ENCODE results near the gene TLR8. TPM values are rescaled to one million over a fixed set of nuclear protein-coding genes. Genes with fewer than 3 reads are reported as not detected.
A peak's percentile ranks its signal among the peaks of the same experiment; 100 is the strongest.

TLR8 gene
- total RNA-seq, 2 experiments from 2014 or later: not detected

DNA sequence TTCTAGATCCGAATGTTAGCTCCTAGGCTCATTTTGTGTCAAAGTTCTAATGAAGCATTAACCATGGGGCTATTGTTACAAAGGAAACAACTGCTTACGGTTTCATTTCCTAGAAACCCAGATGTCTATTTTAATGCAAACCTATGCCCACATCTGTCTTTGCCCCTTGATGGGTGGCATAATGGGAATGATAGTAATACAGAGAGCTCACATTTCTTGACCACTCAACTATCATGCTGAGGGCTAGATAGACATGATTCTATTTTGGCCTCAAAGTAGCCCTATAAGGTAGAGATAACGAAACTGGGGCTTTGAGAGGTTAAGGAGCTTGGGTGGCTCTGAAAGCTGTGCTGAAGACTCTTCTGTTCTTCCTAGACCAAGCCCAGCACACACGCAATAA lies 37.7 kb upstream of the TLR8 start:
- Histone ChIP-seq H4K20me1 (ENCODE audit: insufficient read depth, low read length) (no peaks in the 10 kb centered on the region), H2AFZ (ENCODE audit: low read length) (no peak overlapping the region), H3K36me3 (ENCODE audit: insufficient read depth, low read length) (peaks cover 28% of the 10 kb centered on the region), H3K9me3 (ENCODE audit: low read length) (no peaks in the 10 kb centered on the region; the same call in 1 of the 2 replicates), H3K27ac (ENCODE audit: low read depth, low read length, poor library complexity, severe bottlenecking) (peak overlapping the region; percentile 90), H3K4me3 (ENCODE audit: low read depth, low read length, poor library complexity, severe bottlenecking) (peak overlapping the region; percentile 67), H3K79me2 (ENCODE audit: insufficient read depth, low read depth, low read length) (peaks cover 44% of the 10 kb centered on the region; the same call in 1 of the 2 replicates), H3K4me1 (ENCODE audit: insufficient read depth, low read length, poor library complexity, severe bottlenecking) (peaks cover 77% of the 10 kb centered on the region), H3K9me2 (ENCODE audit: insufficient read depth, low read length) (no peaks in the 10 kb centered on the region), H3K4me2 (ENCODE audit: low read length) (peak overlapping the region; percentile 67)
- no TSS peak for BruUV-seq (replicated peaks)
- intact Hi-C loops (cut with micrococcal nuclease; ENCODE audit: unreplicated experiment): loop anchor here (1.0 to 10.0 kb wide), 3 partner anchors 24 to 216 kb away; no protein-coding TSS in a partner anchor
- CTCF ChIA-PET (ENCODE audit: unreplicated experiment): no interaction called here
- POLR2A ChIA-PET: interaction anchor here (0.6 to 2.7 kb wide), 3 partner anchors 15 to 29 kb away, joined by 3 to 12 read pairs (median 3); no protein-coding TSS in a partner anchor
- peak; percentile 38 for DNase-seq (ENCODE audit: low spot score)
- TF ChIP-seq CTCF (conservative IDR thresholded peaks at IDR 0.05; ENCODE audit: low read length) (no peak), EZH2phosphoT487 (IDR thresholded peaks at IDR 0.05; ENCODE audit: borderline replicate concordance, low read depth, low read length) (no peak)

DNA sequence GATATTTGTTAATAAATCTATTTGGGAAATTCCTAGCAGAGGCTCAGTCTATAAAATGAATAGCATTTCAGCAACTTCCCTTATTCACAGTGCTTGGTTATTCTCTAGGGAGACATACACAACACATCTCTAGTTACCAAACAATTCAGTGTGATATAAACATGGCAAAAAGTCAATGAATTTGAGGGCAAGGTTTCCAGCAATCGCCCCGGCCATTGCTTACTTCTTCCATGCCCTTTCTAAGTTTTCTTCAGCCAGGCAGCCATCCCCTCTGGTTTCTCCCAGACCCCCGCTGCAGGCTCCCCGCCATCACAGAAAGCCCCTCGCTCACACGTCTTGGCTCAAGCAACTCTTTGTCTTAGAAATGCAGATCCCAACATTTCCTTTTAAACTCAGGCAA lies 35.2 kb upstream of the TLR8 start:
- Histone ChIP-seq H4K20me1 (ENCODE audit: insufficient read depth, low read length) (no peaks in the 10 kb centered on the region), H2AFZ (ENCODE audit: low read length) (no peak overlapping the region), H3K4me3 (ENCODE audit: low read depth, low read length, poor library complexity, severe bottlenecking) (no peak overlapping the region), H3K4me1 (ENCODE audit: insufficient read depth, low read length, poor library complexity, severe bottlenecking) (peaks cover 74% of the 10 kb centered on the region), H3K9me2 (ENCODE audit: insufficient read depth, low read length) (no peaks in the 10 kb centered on the region), H3K79me2 (ENCODE audit: insufficient read depth, low read depth, low read length) (peaks cover 47% of the 10 kb centered on the region; the same call in 1 of the 2 replicates), H3K9me3 (ENCODE audit: low read length) (no peaks in the 10 kb centered on the region), H3K36me3 (ENCODE audit: insufficient read depth, low read length) (peaks cover 28% of the 10 kb centered on the region), H3K4me2 (ENCODE audit: low read length) (peak overlapping the region; percentile 48), H3K27ac (ENCODE audit: low read depth, low read length, poor library complexity, severe bottlenecking) (no peak overlapping the region)
- BruUV-seq (replicated peaks): no TSS peak
- CTCF ChIA-PET (ENCODE audit: unreplicated experiment): no interaction called here
- intact Hi-C loops (cut with micrococcal nuclease; ENCODE audit: unreplicated experiment): no loop called here
- DNase-seq (ENCODE audit: low spot score): no peak
- TF ChIP-seq EZH2phosphoT487 (IDR thresholded peaks at IDR 0.05; ENCODE audit: borderline replicate concordance, low read depth, low read length): no peak
- no peak for TF ChIP-seq CTCF (conservative IDR thresholded peaks at IDR 0.05; ENCODE audit: low read length)
- POLR2A ChIA-PET: no interaction called here

DNA sequence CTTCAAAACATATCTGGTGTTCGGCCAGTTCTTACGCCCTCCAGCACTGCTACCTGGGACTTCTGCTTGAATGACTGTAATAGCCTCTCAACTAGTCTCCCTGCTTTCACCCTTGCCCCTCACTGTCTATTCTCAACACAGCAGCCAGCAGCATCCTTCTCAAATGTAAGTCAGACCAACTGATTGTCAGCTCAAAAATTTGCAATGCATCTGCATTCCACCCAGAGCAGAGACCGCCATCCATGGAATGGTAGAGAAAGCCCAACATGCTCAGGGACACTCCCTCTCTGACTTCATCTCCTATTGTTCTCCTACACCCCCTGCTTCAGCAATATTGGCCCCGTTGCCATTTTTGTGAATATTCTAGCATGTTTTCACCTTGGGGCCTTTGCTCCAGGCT lies 33.7 kb upstream of the TLR8 start:
- POLR2A ChIA-PET: no interaction called here
- peaks cover 46% of the 10 kb centered on the region; the same call in 1 of the 2 replicates for H3K79me2 ChIP-seq (ENCODE audit: insufficient read depth, low read depth, low read length)
- no TSS peak for BruUV-seq (replicated peaks)
- H3K27ac ChIP-seq (ENCODE audit: low read depth, low read length, poor library complexity, severe bottlenecking): no peak overlapping the region
- no peak for DNase-seq (ENCODE audit: low spot score)
- H3K4me1 ChIP-seq (ENCODE audit: insufficient read depth, low read length, poor library complexity, severe bottlenecking): peaks cover 63% of the 10 kb centered on the region
- H2AFZ ChIP-seq (ENCODE audit: low read length): no peak overlapping the region
- no peak for TF ChIP-seq EZH2phosphoT487 (IDR thresholded peaks at IDR 0.05; ENCODE audit: borderline replicate concordance, low read depth, low read length)
- no peak for TF ChIP-seq CTCF (conservative IDR thresholded peaks at IDR 0.05; ENCODE audit: low read length)
- no peaks in the 10 kb centered on the region for H3K9me3 ChIP-seq (ENCODE audit: low read length)
- no peak overlapping the region for H3K4me2 ChIP-seq (ENCODE audit: low read length)
- intact Hi-C loops (cut with micrococcal nuclease; ENCODE audit: unreplicated experiment): no loop called here
- H3K36me3 ChIP-seq (ENCODE audit: insufficient read depth, low read length): peaks cover 29% of the 10 kb centered on the region
- H3K4me3 ChIP-seq (ENCODE audit: low read depth, low read length, poor library complexity, severe bottlenecking): no peak overlapping the region
- H4K20me1 ChIP-seq (ENCODE audit: insufficient read depth, low read length): no peaks in the 10 kb centered on the region
- no peaks in the 10 kb centered on the region for H3K9me2 ChIP-seq (ENCODE audit: insufficient read depth, low read length)
- CTCF ChIA-PET (ENCODE audit: unreplicated experiment): no interaction called here

Measured in OCI-LY7 (cell line).